GM19328 (cell line): ENCODE results near the gene DYNLT1.
"Not testable (repeated sequence)": the region's sequence is repeated elsewhere in the genome, so short reads cannot be mapped to it uniquely, and the experiment has no call there.

Source experiments
- ATAC-seq: cut with Tn5 transposase; IDR thresholded peaks from one replicate; pipeline ENCODE4 v1.9.1; 2021; ENCODE audit warnings: mild to moderate bottlenecking, moderate library complexity; ENCODE audit not compliant: unreplicated experiment

The DYNLT1 gene

GRCh38 chr6:158644231-158645063 is at the start of gene DYNLT1:
Gene DYNLT1 (minus strand): TSS chr6:158644743. CDS start chr6:158644708, 35 bp downstream.
- peak; percentile 60 for ATAC-seq

DNA sequence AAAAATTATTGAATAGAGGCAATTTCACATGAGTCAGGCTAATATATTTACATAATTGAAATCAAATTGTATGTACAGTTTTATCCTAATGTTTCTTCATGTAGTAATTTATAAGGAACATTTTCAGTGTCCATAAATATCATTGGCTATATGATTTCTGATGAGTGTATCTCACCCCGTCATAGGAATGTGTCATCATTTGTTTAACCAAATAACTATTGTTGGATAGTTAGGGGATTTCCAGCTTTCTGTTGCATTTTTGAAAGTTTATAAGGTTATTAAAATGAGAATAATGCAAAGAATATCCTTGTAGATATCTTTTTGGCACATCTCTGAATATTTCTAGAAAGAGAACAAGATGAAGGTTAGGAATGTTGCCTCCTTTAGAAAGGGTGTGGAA is 44.3 kb upstream of the DYNLT1 start:
- ATAC-seq, result no peak

GRCh38 chr6:158687506-158687905 is 43.0 kb upstream of the DYNLT1 start:
- no peak for ATAC-seq

- ATAC-seq, result peak; percentile 70
Measured at GRCh38 chr6:158686791-158687381, 42.3 kb upstream of the DYNLT1 start.

DNA sequence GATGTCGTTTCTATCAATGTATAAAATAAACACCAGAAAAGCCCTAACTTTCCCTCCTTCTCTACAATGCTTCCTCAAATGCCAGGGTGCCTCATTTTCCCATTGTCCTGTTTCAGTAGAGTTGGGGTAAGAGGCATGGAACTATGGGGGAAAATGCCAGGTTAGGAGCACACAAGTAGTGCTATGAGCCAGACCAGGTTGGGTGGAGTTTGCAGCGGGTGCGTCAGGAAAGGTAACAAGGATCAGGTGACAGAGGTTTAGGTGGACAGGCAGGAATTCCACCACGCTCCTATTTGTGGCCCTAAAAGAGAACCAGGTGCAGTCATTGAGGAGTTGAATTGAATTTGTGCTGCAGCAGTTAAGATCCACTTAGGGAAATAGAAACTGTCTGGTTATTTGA is 41.8 kb upstream of the DYNLT1 start:
- no peak for ATAC-seq

- ATAC-seq, result no peak
Measured at GRCh38 chr6:158684745-158685324, 40.3 kb upstream of the DYNLT1 start.

GRCh38 chr6:158684311-158684710 is 39.8 kb upstream of the DYNLT1 start:
- ATAC-seq, result no peak

DNA sequence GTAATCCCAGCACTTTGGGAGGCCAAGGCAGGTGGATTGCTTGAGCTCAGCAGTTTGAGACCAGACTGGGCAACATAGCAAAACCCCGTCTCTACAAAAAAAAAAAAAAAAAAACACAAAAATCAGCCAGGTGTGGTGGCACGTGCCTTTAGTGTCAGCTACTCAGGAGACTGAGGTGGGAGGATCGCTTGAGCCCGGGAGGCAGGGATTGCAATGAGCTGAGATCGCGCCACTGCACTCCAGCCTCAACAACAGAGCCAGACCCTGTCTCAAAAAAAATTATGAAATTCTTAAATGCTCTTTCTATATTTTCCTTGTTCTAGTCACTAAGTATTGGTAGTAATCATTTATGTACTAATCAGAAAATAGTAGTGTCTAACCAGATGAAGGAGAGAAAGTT is 35.9 kb upstream of the DYNLT1 start:
- ATAC-seq, result no peak

DNA sequence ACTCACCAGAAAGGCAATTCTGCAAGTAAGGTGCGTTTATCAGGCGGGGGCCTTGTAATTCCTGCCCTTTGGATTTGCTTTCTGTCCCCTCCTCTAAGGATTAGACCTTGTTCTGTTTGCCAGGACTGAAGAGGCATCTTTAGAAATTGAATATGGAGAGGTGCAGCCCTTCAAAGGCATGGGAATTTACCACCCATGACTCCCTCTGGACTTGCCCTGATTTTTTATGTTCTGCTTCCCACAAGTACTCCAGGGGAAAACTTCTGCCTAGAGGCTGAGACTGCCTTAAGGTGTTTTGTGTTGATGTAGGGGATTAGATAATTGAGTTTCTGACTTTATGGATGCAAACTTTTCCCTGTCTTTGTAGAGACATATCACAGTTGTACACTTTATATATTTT is 35.5 kb upstream of the DYNLT1 start:
- no peak for ATAC-seq

DNA sequence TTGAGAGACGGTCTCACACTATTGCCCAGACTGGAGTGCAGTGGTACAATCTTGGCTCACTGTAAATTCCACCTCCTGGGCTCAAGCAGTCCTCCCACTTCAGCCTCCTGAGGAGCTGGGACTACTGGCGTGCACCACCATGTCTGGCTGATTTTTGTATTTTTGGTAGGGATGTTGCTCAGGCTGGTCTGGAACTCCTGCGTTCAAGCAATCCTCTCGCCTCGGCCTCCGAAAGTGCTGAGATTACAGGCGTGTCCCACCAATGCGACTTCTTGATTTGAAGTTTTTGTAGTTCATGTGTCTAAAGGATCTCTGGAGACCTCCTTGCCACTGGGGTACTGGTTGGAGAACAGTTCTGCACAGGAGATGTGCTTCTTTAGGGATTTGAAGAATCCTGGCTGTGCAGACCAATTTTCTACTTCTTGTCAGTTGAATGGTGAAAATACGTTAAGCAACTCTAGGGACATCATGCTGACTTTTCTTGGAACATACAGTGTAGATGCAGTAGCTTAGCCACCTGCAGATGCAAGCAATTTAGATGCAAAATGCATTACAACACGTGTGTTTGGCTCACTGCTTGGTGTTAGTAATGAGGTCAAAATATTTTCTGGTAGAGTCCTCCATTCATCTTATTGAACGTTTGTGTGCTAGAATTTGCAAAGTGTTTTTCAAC is 33.5 kb upstream of the DYNLT1 start:
- no peak for ATAC-seq

- not testable (repeated sequence) for ATAC-seq
Measured at GRCh38 chr6:158677094-158677493, 32.6 kb upstream of the DYNLT1 start.

- ATAC-seq, result no peak
Measured at GRCh38 chr6:158674342-158675131, 30.0 kb upstream of the DYNLT1 start.

DNA sequence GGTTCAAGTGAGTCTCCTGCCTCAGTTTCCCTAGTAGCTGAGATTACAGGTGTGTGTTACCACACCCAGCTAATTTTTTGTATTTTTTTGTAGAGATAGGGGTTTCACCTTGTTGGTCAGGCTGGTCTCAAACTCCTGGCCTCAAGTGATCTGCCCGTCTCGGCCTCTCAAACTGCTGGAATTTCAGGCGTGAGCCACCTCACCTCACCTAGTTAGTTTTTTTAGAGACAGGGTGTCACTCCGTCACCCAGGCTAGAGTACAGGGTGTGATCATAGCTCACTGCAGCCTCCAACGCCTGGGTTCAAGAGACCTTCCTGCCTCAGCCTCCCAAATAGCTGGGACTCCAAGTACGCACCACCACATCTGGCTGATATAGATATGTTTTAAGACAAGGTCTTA is 28.2 kb upstream of the DYNLT1 start:
- ATAC-seq, result no peak

DNA sequence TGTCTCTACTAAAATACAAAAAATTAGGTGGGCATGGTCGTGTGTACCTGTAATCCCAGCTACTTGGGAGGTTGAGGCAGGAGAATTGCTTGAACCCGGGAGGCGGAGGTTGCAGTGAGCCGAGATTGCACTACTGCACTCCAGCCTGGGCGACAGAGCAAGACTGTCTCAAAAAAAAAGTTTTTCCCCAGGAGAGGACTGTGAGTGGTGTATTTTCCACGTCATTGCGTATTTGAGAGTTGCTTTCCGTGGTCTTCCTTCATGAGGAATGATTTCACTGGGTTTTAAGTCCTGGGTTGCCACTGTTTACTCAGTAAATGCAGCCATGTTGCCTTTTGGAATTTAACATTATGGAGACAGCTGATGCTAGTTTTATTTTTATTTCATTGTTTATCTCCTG is 27.6 kb upstream of the DYNLT1 start:
- not testable (repeated sequence) for ATAC-seq

DNA sequence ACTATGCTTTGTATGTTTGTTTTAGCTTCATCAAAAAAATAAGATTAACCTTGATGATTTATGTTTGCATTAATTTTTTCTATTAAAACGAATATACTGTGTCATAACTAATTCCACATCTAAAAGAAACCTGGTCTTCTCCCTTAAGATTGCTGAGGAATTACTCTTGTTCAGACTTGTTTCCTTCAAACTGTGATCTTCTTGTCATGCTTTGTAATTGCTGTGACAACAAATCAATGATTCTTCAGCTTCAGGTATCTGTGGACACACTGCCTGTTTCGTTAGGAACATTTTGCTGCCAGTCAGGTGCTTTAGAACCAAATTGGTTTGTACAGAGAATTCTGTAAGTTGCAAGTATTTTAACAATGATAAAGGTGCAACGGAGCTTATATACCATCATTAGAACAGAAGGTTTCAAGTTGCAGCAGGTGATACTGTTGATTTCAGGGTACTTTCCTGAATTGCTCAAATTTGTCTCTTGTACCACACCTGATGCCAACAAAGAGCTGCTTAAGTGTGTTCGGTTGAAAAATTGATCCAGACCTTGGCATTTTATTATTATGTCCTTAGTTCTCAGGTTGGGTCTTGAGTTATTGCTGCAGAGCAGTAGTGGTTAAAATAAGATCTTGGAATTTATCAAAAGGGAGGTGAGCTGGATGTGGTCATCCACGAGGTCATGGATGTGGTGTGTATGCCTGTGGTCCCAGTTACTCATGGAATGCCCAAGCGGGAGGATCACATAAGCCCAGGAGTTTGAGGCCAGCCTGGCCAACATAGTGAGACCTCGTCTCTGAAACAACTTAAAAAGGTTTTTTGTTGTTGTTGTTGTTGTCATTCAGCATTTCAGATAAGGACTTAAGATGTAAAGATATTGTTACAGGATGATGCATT is 24.8 kb upstream of the DYNLT1 start:
- ATAC-seq, result no peak

- ATAC-seq, result no peak
Measured at GRCh38 chr6:158668707-158669103, 24.2 kb upstream of the DYNLT1 start.

- ATAC-seq, result no peak
Measured at GRCh38 chr6:158667360-158667981, 22.9 kb upstream of the DYNLT1 start.

- ATAC-seq, result no peak
Measured at GRCh38 chr6:158666628-158667359, 22.3 kb upstream of the DYNLT1 start.

GRCh38 chr6:158665332-158665731 is 20.8 kb upstream of the DYNLT1 start:
- ATAC-seq, result no peak
